Glomerular endothelial cell (primary cell): Measurements from ENCODE around the gene CXorf38. TPM values are rescaled to one million over a fixed set of nuclear protein-coding genes. Genes with fewer than 3 reads are reported as not detected.

Source experiments
- total RNA-seq: library from RNA; depleted of rRNA; stranded (reverse); fragments of >200 nt; gene quantifications from 2 replicates; pipeline ENCODE4 v1.2.3, GENCODE V29; 2015

Gene CXorf38
- total RNA-seq, 1 donor from 2014 or later: 19.4 TPM

Other genes with a start within 250 kb of the CXorf38 start
- gene ATP6AP2, start 66.6 kb downstream of the CXorf38 start, total RNA-seq: 130 and 192 TPM in 2 replicates
- not detected in 2 replicates for gene MPC1L, start 24.1 kb downstream of the CXorf38 start, total RNA-seq
- 22.4 and 33.3 TPM in 2 replicates for gene MED14, start 88.0 kb upstream of the CXorf38 start, total RNA-seq